B cell (primary cell): ENCODE results near the gene SNTG2. TPM values are rescaled to one million over a fixed set of nuclear protein-coding genes. Genes with fewer than 3 reads are reported as not detected.

Experiments
- ATAC-seq: fragments of 200-7000 bp; cut with Tn5 transposase; one replicate; pipeline ENCODE4 v1.10.0; 2021; ENCODE audit warnings: low read depth, mild to moderate bottlenecking, moderate number of reproducible peaks, moderate library complexity
- CTCF ChIA-PET: fragments of 350-600 bp; sonication (Branson Sonifier 250); formaldehyde crosslinking; loops from one replicate; lab custom pipeline; 2021; ENCODE audit warnings: antibody characterized with exemption, inconsistent platforms; lab: Charles Lee
- POLR2A ChIA-PET: fragments of 350-600 bp; sonication (Branson Sonifier 250); formaldehyde crosslinking; loops from one replicate; lab custom pipeline; 2021; ENCODE audit warnings: antibody characterized with exemption; lab: Charles Lee
- DNase-seq: peaks from one replicate; pipeline ENCODE4 v3.0.0; 2013
- H2AFZ ChIP-seq: 2 replicates; pipeline ENCODE4 v1.6.1; 2012; ENCODE audit warnings: mild to moderate bottlenecking, low read depth, low read length; ENCODE audit not compliant: insufficient read depth, poor library complexity, severe bottlenecking
- H3K27ac ChIP-seq, 2 donors: 1 replicate in 1 of 2; 2 replicates in 1 of 2; pipeline ENCODE4 v1.5.1; 2012 to 2013; ENCODE audit warnings: low read length in 2 of 2, mild to moderate bottlenecking in 2 of 2, moderate library complexity in 1 of 2
- H3K27me3 ChIP-seq, 4 experiments: fragments of 200-600 bp in 1 of 4; sonication (generic) in 1 of 4; replicated peaks in 1 of 4; 1 replicate in 2 of 4; 2 replicates in 2 of 4; pipeline versions ENCODE4 v1.6.1 to v1.7.0; 2013 to 2016; ENCODE audit warnings: low read length in 3 of 4, mild to moderate bottlenecking in 2 of 4, mixed read lengths in 1 of 4, moderate library complexity in 1 of 4; ENCODE audit not compliant: insufficient read depth in 4 of 4, control insufficient read depth in 3 of 4; ENCODE audit errors: control extremely low read depth in 1 of 4
- H3K36me3 ChIP-seq, 2 experiments: replicated peaks in 1 of 2; 1 replicate in 1 of 2; 2 replicates in 1 of 2; pipeline versions ENCODE4 v1.6.1 to v1.7.1; 2013; ENCODE audit warnings: low read length in 1 of 2; ENCODE audit not compliant: insufficient read depth in 2 of 2, control insufficient read depth in 1 of 2; ENCODE audit errors: control extremely low read depth in 1 of 2, extremely low read depth in 1 of 2
- H3K4me1 ChIP-seq, 2 donors: fragments of 200-600 bp in 1 of 2; sonication (generic) in 1 of 2; 1 replicate in 1 of 2; 2 replicates in 1 of 2; pipeline versions ENCODE4 v1.5.1 to v1.6.1; 2013 to 2017; ENCODE audit warnings: low read length in 2 of 2; ENCODE audit not compliant: control insufficient read depth in 2 of 2, insufficient read depth in 2 of 2
- H3K4me2 ChIP-seq: replicated peaks from 2 replicates; pipeline ENCODE3; 2012; ENCODE audit warnings: mild to moderate bottlenecking, low read depth, low read length; ENCODE audit not compliant: poor library complexity, severe bottlenecking
- H3K4me3 ChIP-seq, 5 experiments: fragments of 200-600 bp in 1 of 5; sonication (generic) in 1 of 5; 1 replicate in 3 of 5; 2 replicates in 2 of 5; pipeline versions ENCODE4 v1.5.1 to v1.7.0; 2011 to 2016; ENCODE audit warnings: low read length in 4 of 5, mild to moderate bottlenecking in 4 of 5, low read depth in 2 of 5, control low read depth in 1 of 5, moderate library complexity in 1 of 5; ENCODE audit not compliant: insufficient read depth in 1 of 5; ENCODE audit errors: control extremely low read depth in 1 of 5, extremely low read depth in 1 of 5
- H3K79me2 ChIP-seq: fragments of 200-600 bp; sonication (generic); one replicate; pipeline ENCODE4 v1.6.0; 2016; ENCODE audit warnings: low read length; ENCODE audit not compliant: control insufficient read depth, insufficient read depth
- H3K9ac ChIP-seq: fragments of 200-600 bp; sonication (generic); 2 replicates; pipeline ENCODE4 v1.6.1; 2017; ENCODE audit warnings: mild to moderate bottlenecking, low read length, moderate library complexity
- H3K9me3 ChIP-seq, 3 donors: one replicate each; pipeline versions ENCODE4 v1.6.1 to v1.7.1; 2013; ENCODE audit warnings: low read length in 2 of 3; ENCODE audit not compliant: control insufficient read depth in 2 of 3, insufficient read depth in 1 of 3; ENCODE audit errors: control extremely low read depth in 1 of 3
- H4K20me1 ChIP-seq: 2 replicates; pipeline ENCODE4 v1.6.0; 2012; ENCODE audit warnings: mild to moderate bottlenecking, low read length; ENCODE audit not compliant: insufficient read depth, control insufficient read depth, poor library complexity, severe bottlenecking
- H3K27ac Mint-ChIP-seq: one replicate; pipeline ENCODE4 v1.8.0; 2021; ENCODE audit warnings: mixed read lengths
- H3K27me3 Mint-ChIP-seq: one replicate; pipeline ENCODE4 v1.8.0; 2021; ENCODE audit warnings: mixed read lengths
- H3K4me1 Mint-ChIP-seq: one replicate; pipeline ENCODE4 v1.8.0; 2021; ENCODE audit warnings: mixed read lengths
- H3K4me3 Mint-ChIP-seq: one replicate; pipeline ENCODE4 v1.8.0; 2021; ENCODE audit warnings: mixed read lengths
- H3K9me3 Mint-ChIP-seq: one replicate; pipeline ENCODE4 v1.8.0; 2022; ENCODE audit warnings: mixed read lengths; ENCODE audit not compliant: insufficient read depth
- CTCF ChIP-seq: fragments of 200-600 bp; IDR thresholded peaks from one replicate; pipeline ENCODE4 v1.8.0; 2022; ENCODE audit warnings: antibody characterized with exemption, mild to moderate bottlenecking
- EZH2 ChIP-seq: IDR thresholded peaks from 2 replicates; pipeline ENCODE4 v1.6.1; 2012; ENCODE audit warnings: borderline replicate concordance, low read depth, mild to moderate bottlenecking, moderate library complexity, low read length; ENCODE audit not compliant: insufficient read depth, poor library complexity, severe bottlenecking
- WGBS: methylation state at CpG from one replicate; pipeline ENCODE4 v1.1.5; 2013; ENCODE audit warnings: missing lambda C conversion rate; ENCODE audit not compliant: insufficient coverage; 5-methylcytosine and 5-hydroxymethylcytosine counted together
- intact Hi-C: fragments of 100-400 bp; cut with micrococcal nuclease; formaldehyde crosslinking; loops from one replicate; pipeline ENCODE4 v1.10.0; 2022
- polyA plus RNA-seq: library from polyadenylated mRNA; depleted of rRNA; stranded (reverse); fragments of >200 nt; gene quantifications from 2 replicates; pipeline ENCODE4 v1.2.3, GENCODE V29; 2012
- total RNA-seq, 2 donors: library from RNA; stranded (reverse); fragments of 120-200 nt in 1 of 2; gene quantifications; 1 replicate in 1 of 2; 2 replicates in 1 of 2; pipeline versions ENCODE4 v1.2.3 to v1.2.4, GENCODE V29; 2013 to 2022

SNTG2 gene
- total and polyA plus RNA-seq, 2 donors (not counting 1 experiment from before 2014, with no cell fraction given), result 2.1 to 2.4 TPM

GRCh38 chr2:1154710-1155594 lies 204.3 kb downstream of the SNTG2 start:
- Histone ChIP-seq H3K4me2 (no peak overlapping the region), H4K20me1 (no peaks in the 10 kb centered on the region), H3K27me3 (no peaks in the 10 kb centered on the region), H3K27ac (no peak overlapping the region), H3K9ac (no peak overlapping the region), H3K79me2 (no peaks in the 10 kb centered on the region), H3K36me3 (no peaks in the 10 kb centered on the region), H3K4me3 (no peak overlapping the region), H3K4me1 (no peaks in the 10 kb centered on the region), H3K9me3 (no peaks in the 10 kb centered on the region), H2AFZ (no peak overlapping the region)
- no peak for TF ChIP-seq CTCF
- TF ChIP-seq EZH2, result no peak
- no peak overlapping the region for H3K4me3 Mint-ChIP-seq
- no peaks in the 10 kb centered on the region for H3K4me1 Mint-ChIP-seq
- DNase-seq (no peak), ATAC-seq (no peak)
- CTCF ChIA-PET, result no interaction called here
- POLR2A ChIA-PET, result no interaction called here
- intact Hi-C loops, result no loop called here
- H3K9me3 Mint-ChIP-seq, result no peaks in the 10 kb centered on the region
- WGBS, result 77% methylated on average over 3 of the region's 4 CpGs
- no peak overlapping the region for H3K27ac Mint-ChIP-seq
- no peaks in the 10 kb centered on the region for H3K27me3 Mint-ChIP-seq

GRCh38 chr2:1156059-1156458 lies 205.4 kb downstream of the SNTG2 start:
- Histone ChIP-seq H3K4me3 (no peak overlapping the region), H4K20me1 (no peaks in the 10 kb centered on the region), H2AFZ (no peak overlapping the region), H3K79me2 (no peaks in the 10 kb centered on the region), H3K27ac (no peak overlapping the region), H3K4me2 (no peak overlapping the region), H3K9ac (no peak overlapping the region), H3K9me3 (no peaks in the 10 kb centered on the region), H3K4me1 (no peaks in the 10 kb centered on the region), H3K27me3 (no peaks in the 10 kb centered on the region), H3K36me3 (no peaks in the 10 kb centered on the region)
- Mint-ChIP-seq H3K4me1 (no peaks in the 10 kb centered on the region), H3K9me3 (no peaks in the 10 kb centered on the region), H3K27ac (no peak overlapping the region), H3K4me3 (no peak overlapping the region), H3K27me3 (no peaks in the 10 kb centered on the region)
- no peak for ATAC-seq
- TF ChIP-seq CTCF, result no peak
- TF ChIP-seq EZH2, result no peak
- 64% methylated on average over 7 of the region's 7 CpGs for WGBS
- POLR2A ChIA-PET, result no interaction called here
- CTCF ChIA-PET, result no interaction called here
- DNase-seq, result no peak
- intact Hi-C loops, result no loop called here
